ENCODE measurements around the gene ATP6V1G1.

DNA sequence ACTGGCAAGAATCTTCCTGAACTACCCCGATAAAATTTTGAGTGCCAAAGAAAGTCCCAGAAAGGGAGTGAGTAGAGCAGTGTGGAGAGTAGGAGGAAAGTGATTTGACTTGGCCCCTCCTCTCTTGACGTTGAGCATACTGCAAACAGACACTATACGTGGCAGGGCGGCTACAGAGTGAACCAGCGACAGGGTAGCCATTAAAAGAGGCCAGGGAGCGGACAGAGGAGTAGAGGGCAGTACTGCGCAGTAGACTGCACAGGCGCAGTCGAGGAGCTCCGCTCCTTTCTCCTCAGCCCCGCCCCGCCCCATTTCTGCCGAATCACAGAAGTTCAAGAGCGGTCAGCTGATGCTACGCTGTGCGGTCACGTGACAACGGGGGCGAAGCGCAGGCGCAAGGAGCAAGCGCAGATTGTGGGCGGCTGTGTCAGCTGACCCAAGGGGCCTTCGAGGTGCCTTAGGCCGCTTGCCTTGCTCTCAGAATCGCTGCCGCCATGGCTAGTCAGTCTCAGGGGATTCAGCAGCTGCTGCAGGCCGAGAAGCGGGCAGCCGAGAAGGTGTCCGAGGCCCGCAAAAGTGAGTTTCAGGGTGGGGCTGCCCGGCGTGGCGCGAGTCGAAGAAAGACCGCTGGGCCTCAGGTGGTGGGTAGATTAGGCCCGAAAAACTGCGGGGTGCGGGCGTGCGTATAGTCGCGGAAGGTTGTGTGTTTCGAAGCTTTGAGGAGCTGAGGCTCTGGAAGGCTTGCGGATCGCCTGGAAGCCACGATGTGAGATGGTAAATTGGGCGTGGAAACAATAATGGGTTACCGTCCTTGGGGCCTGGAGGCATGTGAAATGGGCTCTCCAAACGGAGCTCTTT is at the start of gene ATP6V1G1:
- TF ChIP-seq, protein P1, sequence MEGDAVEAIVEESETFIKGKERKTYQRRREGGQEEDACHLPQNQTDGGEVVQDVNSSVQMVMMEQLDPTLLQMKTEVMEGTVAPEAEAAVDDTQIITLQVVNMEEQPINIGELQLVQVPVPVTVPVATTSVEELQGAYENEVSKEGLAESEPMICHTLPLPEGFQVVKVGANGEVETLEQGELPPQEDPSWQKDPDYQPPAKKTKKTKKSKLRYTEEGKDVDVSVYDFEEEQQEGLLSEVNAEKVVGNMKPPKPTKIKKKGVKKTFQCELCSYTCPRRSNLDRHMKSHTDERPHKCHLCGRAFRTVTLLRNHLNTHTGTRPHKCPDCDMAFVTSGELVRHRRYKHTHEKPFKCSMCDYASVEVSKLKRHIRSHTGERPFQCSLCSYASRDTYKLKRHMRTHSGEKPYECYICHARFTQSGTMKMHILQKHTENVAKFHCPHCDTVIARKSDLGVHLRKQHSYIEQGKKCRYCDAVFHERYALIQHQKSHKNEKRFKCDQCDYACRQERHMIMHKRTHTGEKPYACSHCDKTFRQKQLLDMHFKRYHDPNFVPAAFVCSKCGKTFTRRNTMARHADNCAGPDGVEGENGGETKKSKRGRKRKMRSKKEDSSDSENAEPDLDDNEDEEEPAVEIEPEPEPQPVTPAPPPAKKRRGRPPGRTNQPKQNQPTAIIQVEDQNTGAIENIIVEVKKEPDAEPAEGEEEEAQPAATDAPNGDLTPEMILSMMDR (IDR thresholded peaks at IDR 0.05), result peak in 1 of 3 donors; percentile 27
- no peak for TF ChIP-seq POLR2A (IDR thresholded peaks at IDR 0.05)

Data from lower leg skin (tissue), 3 donors.